ENCODE measurements around the gene DNAAF3.
A peak's percentile ranks its signal among the peaks of the same experiment; 100 is the strongest.

Gene DNAAF3

GRCh38 chr19:55153652-55154264, 12.7 kb downstream of the DNAAF3 start:
- no peak for DNase-seq (ENCODE audit: low read depth in 2 of 2)

GRCh38 chr19:55152017-55152416, 14.4 kb downstream of the DNAAF3 start:
- no peak for DNase-seq (ENCODE audit: low read depth in 2 of 2)

DNA sequence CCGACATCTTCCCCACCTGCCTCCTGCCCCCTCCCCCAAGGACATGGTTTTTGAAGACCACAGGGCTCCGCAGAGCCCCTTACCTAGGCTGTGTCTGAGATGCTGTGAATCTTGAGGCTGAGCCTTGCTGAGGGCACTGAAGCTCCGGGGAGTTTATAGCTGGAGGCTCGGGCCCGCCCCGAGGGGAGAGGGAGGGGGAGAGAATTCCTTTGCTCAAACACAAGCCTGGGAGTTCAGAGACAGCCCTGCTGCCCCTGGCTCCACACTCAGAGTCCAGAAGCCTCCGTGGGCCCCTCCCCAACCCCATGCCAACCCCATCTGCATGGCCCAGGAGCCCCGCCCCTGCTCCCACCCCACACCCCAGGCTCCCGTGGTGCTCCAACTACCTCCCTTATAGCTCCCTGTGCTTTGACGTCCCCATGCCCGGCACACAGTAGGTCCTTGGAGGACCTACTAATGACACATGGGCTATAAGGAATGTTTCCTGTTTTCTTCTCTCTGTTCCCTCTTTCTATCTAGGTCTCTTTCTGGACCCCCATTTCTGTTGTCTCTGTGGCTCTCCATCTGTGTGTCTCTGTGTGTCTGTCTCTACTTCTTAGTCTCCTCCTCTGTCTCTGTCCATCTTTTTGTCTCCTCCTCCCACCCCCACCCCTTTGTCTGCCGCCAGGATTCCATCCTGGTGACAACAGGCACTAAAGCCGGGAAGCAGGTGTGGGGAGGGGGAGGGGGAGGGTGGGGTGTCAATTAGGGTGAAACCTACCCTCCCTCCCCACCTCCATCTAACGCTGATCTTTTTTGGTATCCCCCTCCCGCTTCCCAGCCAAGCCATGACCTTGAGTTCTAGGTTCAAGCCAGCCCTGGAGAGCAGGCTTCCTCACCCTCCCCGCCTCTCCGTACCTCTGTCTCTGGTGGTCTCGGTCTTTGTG, 17.1 kb downstream of the DNAAF3 start, which contains the start of gene TNNT1:
TSS of gene TNNT1 (minus strand) at position 129 of the 926 bp plus-strand sequence. CDS start 2,049 bp downstream, outside the sequence.
- DNase-seq (ENCODE audit: low read depth in 2 of 2) = no peak

- no peak for DNase-seq (ENCODE audit: low read depth in 2 of 2)
Observed at GRCh38 chr19:55147545-55148251, 18.7 kb downstream of the DNAAF3 start.

DNA sequence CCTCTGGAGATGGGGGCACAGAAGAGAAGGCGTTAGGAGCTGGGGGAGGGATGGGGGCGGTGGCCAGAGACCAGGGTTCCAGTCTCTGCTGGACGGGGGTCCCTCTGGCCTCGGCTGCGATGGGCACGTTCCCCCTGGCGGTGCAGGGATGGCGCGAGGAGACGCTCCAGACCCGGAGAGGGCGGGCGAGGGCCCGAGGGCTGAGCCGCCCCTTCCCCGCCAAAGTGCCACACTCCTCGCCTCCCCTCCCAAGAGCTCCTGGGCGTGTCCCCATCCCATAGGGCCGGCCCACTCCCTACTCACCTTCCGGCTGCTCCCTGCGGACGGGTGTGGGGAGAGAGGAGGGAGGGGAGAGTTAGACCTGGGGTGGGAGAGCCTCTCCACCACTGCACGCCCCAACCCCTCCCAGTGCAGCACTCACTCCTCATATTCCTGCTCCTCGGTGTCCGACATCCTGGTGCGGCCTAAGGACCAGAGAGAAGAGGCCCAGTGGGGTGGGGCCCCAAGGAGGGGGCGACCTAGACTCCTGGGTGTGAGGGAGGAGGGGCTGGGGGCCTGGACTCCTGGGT, 19.6 kb downstream of the DNAAF3 start:
- DNase-seq (ENCODE audit: low read depth in 2 of 2) = no peak

DNA sequence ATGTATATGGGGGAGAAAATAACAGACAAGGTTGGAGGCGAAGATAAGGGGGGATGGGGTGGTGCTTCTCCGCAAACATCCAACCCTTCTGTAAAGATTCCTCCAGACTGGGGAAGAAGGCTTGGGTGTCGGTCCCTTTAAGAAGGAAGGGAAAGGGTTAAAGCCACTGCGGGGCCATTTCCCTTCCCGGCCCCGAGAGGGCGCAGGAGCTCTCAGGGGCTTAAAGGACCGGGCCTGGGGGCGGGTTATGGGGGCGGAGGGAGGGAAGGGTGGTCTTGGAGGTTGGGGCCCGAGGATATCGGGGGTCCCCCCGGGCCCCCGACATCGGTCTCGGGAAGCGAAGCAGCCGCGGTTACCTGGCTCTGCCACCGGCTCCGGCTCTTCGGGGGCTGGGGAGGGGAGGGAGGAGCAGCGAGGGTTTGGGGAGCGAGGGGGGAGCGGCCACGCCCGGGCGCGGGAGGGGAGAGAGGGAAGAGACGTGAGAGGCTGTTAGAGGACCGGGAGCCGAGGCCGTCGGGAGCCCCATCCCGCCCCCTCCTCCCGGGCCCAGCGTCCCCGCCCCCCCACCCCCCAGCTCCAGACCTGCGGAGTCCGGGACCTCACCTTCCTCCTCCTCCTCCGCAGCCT, 20.2 kb downstream of the DNAAF3 start:
- DNase-seq (ENCODE audit: low read depth in 2 of 2) = no peak

DNA sequence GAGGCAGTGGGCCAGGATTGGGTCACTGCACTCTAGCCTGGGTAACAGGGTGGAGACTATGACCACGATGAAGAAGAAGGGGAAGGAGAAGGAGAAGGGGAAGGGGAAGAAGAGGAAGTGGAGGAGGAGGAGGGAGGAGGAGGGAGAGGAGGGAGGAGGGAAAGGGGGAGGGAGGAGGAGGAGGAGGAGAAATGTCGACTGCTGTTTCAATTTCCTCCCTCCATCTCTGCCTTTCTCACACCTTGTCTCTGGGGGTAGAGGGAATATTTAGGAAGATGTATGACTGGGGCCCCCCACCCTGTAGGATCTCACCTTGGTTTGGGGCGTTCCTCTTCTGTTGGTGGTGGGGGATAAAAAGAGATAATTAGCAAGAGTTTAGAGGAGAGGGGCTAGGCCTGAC, 21.2 kb downstream of the DNAAF3 start:
- DNase-seq (ENCODE audit: low read depth in 2 of 2) = no peak

DNA sequence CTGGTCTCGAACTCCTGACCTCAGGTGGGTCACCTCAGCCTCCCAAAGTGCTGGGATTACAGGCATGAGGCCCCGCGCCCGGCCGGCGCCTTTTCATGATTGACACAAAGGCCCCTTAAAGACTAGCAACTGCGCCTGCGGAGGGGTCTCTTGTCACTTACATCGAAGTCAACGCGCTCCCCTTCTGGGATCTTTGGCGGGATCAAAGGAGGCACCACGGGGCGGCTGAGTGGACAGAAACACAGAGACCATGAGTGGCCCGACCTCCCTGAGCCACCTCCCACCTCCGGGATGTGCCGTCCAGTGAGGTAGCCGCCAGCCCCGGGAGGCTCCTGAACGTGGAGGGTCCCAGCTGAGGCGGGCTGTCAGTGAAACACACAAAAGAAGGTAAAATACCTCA, 24.7 kb downstream of the DNAAF3 start:
- no peak for DNase-seq (ENCODE audit: low read depth in 2 of 2)

GRCh38 chr19:55137915-55138314, 28.5 kb downstream of the DNAAF3 start:
- no peak for DNase-seq (ENCODE audit: low read depth in 2 of 2)

DNA sequence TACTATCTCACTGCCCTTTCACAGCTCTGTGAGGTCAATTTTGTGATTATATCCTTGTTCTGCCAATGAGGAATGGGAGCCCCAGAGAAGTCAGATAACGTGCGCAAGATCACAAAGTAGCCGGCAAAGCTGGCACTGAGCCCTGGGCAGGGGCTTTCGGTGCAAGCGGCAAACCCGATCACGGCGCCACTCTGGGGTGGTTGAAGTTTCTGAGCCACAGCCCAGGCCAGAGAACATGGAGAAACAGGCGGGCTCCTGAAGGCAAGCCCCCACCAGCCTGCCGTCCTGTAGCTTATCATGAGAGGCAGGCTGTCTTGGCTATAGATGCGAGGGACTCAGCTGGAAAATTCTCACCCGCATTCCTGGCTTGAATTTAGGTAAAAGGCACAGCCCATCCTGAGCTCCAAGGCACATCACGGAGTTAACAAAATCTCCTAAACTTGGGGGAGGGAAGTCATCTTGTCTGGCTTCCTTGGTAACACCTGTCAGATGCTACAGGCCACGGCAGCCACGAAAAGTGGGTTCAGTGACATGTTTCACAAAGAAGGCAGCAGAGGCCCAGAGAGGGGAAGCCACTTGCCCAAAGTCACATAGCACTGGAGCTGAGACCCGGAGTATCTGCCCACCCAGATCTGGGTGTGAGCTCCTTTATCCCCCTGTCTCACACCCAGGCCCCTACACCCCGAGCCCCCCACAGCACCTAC, 29.9 kb downstream of the DNAAF3 start:
- no peak for DNase-seq (ENCODE audit: low read depth in 2 of 2)

- DNase-seq (ENCODE audit: low read depth in 2 of 2) = no peak
Observed at GRCh38 chr19:55134736-55135135, 31.7 kb downstream of the DNAAF3 start.

GRCh38 chr19:55133639-55134444, 32.6 kb downstream of the DNAAF3 start:
- DNase-seq (ENCODE audit: low read depth in 2 of 2) = no peak

- DNase-seq (ENCODE audit: low read depth in 2 of 2) = no peak
Observed at GRCh38 chr19:55132453-55133129, 33.8 kb downstream of the DNAAF3 start.

DNA sequence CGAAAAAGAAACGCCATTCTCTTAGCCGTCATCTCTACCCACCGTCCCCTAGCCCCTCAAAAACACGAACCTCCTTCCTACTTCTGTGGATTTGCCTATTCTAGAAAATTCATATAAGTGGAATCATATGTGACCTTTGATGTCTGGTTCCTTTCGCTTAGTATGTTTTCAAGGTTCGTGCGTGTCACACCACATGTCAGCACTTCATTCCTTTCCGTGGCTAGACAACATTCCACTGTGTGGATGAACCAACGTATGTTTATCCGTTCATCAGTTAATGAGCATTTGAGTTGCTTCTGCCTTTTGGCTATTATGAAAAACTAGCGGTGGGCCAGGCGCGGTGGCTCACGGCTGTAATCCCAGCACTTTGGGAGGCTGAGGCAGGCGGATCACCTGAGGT, 35.0 kb downstream of the DNAAF3 start:
- DNase-seq (ENCODE audit: low read depth in 2 of 2) = no peak

DNA sequence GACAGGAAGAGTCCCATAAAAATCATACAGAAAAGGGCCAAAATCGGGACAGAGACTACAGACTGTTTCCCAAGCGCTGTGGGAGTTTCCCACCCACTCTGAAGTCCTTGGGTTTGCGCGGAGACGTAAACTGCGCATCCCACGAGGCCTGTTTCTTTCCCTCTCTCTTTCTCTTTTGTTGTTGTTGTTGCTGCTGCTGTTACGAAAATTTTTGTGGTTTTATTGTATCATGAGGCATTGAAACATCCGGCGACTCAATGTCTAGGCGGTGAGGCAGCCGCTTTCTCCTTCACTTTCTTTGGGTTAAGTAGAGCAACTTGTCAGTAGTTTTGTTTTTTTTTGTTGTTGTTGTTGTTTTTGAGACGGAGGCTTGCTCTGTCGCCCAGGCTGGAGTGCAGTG, 47.4 kb downstream of the DNAAF3 start:
- no peak for DNase-seq (ENCODE audit: low read depth in 2 of 2)

DNA sequence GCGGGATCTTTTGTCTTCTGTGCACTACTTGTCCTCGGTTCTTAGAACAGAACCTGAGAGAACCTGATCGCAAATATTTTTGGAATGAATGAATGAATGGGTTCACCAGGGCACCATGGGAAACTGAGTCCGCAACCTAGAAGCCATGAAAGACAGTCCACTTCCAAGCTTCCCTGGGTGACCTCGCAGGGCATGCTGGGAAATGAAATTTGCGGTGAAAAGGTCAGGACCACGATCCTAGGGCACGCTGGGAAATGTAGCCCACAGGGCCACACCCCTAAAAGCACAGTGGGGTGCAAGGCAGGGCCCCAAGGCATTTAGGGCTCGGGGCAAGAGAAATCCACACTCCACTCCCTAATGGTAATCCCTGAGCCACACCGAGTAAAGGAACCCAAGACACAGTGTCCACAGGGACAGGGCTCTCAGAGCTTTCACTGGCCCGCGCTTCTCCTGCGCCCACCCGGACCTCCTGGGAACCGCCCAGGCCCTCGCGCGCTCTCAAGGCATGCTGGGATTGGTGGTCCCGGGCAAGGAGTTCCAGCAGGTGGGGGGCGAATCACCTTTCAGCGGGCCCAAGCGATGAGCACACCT, 47.9 kb downstream of the DNAAF3 start:
- peak in 1 of 2 donors; percentile 28 for DNase-seq (ENCODE audit: low read depth in 2 of 2)

- peak; percentile 96 to 98 for DNase-seq (ENCODE audit: low read depth in 2 of 2)
Observed at GRCh38 chr19:55117663-55118391, 48.6 kb downstream of the DNAAF3 start.

DNA sequence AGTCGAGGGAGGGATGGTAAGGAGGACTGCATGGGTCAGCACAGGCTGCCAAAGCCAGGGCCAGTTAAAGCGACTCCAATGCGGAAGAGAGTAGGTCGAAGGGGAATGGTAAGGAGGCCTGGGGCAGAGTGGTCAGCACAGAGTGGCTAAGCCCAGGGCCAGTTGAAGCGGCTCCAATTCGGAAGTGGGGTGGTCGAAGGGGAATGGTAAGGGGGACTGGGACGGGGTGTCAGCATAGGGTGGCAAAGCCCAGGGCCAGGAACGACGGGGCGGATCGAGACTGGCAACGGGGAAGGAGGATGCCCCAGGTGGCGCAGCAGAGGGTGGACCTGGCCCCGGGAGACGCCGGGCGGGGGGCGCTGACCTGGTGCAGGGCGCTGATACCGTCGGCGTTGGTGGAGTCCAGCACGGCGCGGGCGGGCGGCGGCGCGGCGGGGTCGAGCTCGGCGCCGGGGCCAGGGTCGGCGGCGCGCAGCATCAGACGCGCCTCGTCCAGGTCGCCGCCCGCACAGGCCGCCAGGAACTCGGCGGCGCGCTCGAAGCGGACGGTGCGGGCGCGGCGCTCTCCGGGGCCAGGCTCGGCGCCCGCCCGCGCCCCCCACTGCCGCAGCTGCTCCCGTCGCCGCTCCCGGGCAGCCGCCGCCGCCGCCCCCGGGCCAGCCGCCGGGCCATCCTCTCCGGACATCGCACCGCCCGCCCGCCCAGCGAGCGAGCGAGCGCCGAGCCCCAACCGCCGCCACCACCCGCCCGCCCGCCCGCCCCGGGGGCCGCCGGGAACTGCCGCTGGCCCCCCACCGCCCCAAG, 49.4 kb downstream of the DNAAF3 start, which contains the start of gene PPP1R12C:
TSS of gene PPP1R12C (minus strand) at position 779 of the 804 bp plus-strand sequence. CDS start at position 685, 94 bp downstream.
- DNase-seq (ENCODE audit: low read depth in 2 of 2) = no peak

Measured in stimulated activated CD8-positive, alpha-beta memory T cell treated with anti-CD3 and anti-CD28 coated beads, Interleukin-2, amount 100 ng/mL, for 48 hours (primary cell).